Measurements from ENCODE around the gene FGF7. TPM values are rescaled to one million over a fixed set of nuclear protein-coding genes. Genes with fewer than 3 reads are reported as not detected.

FGF7 gene
- total and polyA plus RNA-seq, 2 of the 8 experiments (the other 6 are each of a cell fraction or from before 2014, with no cell fraction given): not detected

DNA sequence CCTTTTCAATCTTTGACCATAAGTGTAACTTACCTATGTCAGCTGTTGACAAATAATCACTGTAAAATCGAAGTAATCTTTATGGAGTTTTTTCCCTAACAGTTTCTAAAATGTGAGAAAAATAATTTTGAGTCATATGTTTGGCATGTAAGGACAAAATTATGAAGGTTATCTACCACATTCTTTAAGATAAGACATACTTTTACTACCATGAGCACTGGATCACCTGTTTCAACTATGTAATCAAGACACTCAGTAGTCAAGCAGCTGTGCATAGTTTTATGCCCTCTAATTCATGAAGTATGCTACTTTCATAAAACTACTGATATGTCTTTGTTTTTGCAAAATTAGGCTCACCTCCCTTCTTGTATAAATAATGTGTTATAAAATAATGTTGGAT is 12.1 kb downstream of the FGF7 start:
- H3K36me3 ChIP-seq (ENCODE audit: control insufficient read depth in 2 of 4, insufficient read depth in 4 of 4, low read length in 3 of 4): no peaks in the 10 kb centered on the region
- H3K27ac ChIP-seq (ENCODE audit: low read depth, low read length): no peak overlapping the region
- H2BK120ac ChIP-seq (replicated peaks; ENCODE audit: low read depth, low read length): no peak overlapping the region
- H3K9ac ChIP-seq (replicated peaks in 1 of 4; ENCODE audit: extremely low read depth in 1 of 4, low read depth in 3 of 4, low read length in 3 of 4): no peak overlapping the region
- H3K14ac ChIP-seq (ENCODE audit: insufficient read length): no peak overlapping the region
- no peak overlapping the region for H2AK5ac ChIP-seq (ENCODE audit: low read depth, low read length)
- H4K91ac ChIP-seq (replicated peaks; ENCODE audit: insufficient read length, low read length): no peak overlapping the region
- no peak overlapping the region for H3K23ac ChIP-seq (ENCODE audit: insufficient read length)
- no peak overlapping the region for H3K56ac ChIP-seq (replicated peaks; ENCODE audit: insufficient read length, low read depth, low read length)
- H2AFZ ChIP-seq (ENCODE audit: low read length): no peak overlapping the region
- TF ChIP-seq CTBP2 (IDR thresholded peaks at IDR 0.05; ENCODE audit: borderline replicate concordance, insufficient read depth, insufficient read length, low read length) (no peak), KDM4A (IDR thresholded peaks at IDR 0.05; ENCODE audit: low read depth, low read length, severe bottlenecking) (no peak), PHF8 (conservative IDR thresholded peaks at IDR 0.05; ENCODE audit: low read depth, low read length) (no peak), NANOG (IDR thresholded peaks at IDR 0.05; ENCODE audit: insufficient read depth, low read depth, low read length, poor library complexity, severe bottlenecking) (no peak), CBX5 (IDR thresholded peaks at IDR 0.05; ENCODE audit: low read depth, low read length) (no peak), HDAC2 (IDR thresholded peaks at IDR 0.05; ENCODE audit: borderline replicate concordance in 1 of 2, low read depth in 2 of 2, low read length in 2 of 2) (no peak), TEAD4 (IDR thresholded peaks at IDR 0.05; ENCODE audit: low read depth, low read length) (no peak), ZNF274 (IDR thresholded peaks at IDR 0.05; ENCODE audit: borderline replicate concordance, extremely low read depth, low read length) (no peak)
- TF ChIP-seq, protein P1, sequence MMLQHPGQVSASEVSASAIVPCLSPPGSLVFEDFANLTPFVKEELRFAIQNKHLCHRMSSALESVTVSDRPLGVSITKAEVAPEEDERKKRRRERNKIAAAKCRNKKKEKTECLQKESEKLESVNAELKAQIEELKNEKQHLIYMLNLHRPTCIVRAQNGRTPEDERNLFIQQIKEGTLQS (IDR thresholded peaks at IDR 0.05; ENCODE audit: insufficient read depth, low read depth, low read length): no peak
- no peak overlapping the region for H3K4ac ChIP-seq (replicated peaks; ENCODE audit: insufficient read length, low read depth, low read length)
- H3K23me2 ChIP-seq (ENCODE audit: low read depth, low read length): no peaks in the 10 kb centered on the region
- H2BK20ac ChIP-seq (ENCODE audit: low read length): no peak overlapping the region
- H3K4me2 ChIP-seq (ENCODE audit: insufficient read depth in 1 of 2, low read depth in 2 of 2, low read length in 2 of 2): no peak overlapping the region
- H3K18ac ChIP-seq (ENCODE audit: extremely low read depth, low read length): no peak overlapping the region
- H2BK5ac ChIP-seq (ENCODE audit: low read depth, low read length): no peak overlapping the region
- no peaks in the 10 kb centered on the region for H3K4me1 ChIP-seq (replicated peaks in 1 of 4; ENCODE audit: control insufficient read depth in 3 of 4, insufficient read depth in 4 of 4, low read length in 3 of 4)
- H4K20me1 ChIP-seq (replicated peaks in 1 of 2; ENCODE audit: control insufficient read depth in 1 of 2, insufficient read depth in 2 of 2, low read length in 2 of 2): no peaks in the 10 kb centered on the region
- no peaks in the 10 kb centered on the region for H3K79me1 ChIP-seq (ENCODE audit: low read depth, low read length)
- H4K8ac ChIP-seq (ENCODE audit: extremely low read depth, insufficient read depth, low read length): no peak overlapping the region
- FAIRE-seq: no peak
- POLR2A ChIA-PET (ENCODE audit: partially characterized antibody): no interaction called here
- 96% methylated on average over 1 of the region's 1 CpG; no CpG with 5 or more reads in 1 of the 2 experiments for WGBS, 2 experiments (ENCODE audit: extremely low coverage in 1 of 2, insufficient coverage in 1 of 2, insufficient read length in 1 of 2, insufficient replicate concordance in 2 of 2, low coverage in 1 of 2, low lambda C conversion rate in 2 of 2, missing lambda C conversion rate in 1 of 2)
- H3K79me2 ChIP-seq (ENCODE audit: control insufficient read depth in 1 of 2, insufficient read depth in 2 of 2, low read length in 2 of 2): no peaks in the 10 kb centered on the region
- no peaks in the 10 kb centered on the region for H3K27me3 ChIP-seq (replicated peaks in 1 of 4; ENCODE audit: control insufficient read depth in 3 of 4, extremely low read depth in 1 of 4, insufficient read depth in 3 of 4, low read length in 3 of 4)
- CTCF ChIA-PET (ENCODE audit: partially characterized antibody): interaction anchor here (1.9 kb wide), 1 partner anchor 441 kb away, joined by 5 read pairs; no protein-coding TSS in a partner anchor
- H3K4me3 ChIP-seq (ENCODE audit: extremely low read depth in 1 of 4, insufficient read depth in 2 of 4, low read depth in 3 of 4, low read length in 4 of 4): no peak overlapping the region
- DNase-seq (ENCODE audit: low read depth in 1 of 2, low spot score in 2 of 2): no peak
- H4K5ac ChIP-seq (ENCODE audit: insufficient read length, low read depth, low read length): no peak overlapping the region
- H2BK15ac ChIP-seq (ENCODE audit: low read length): no peak overlapping the region
- no peaks in the 10 kb centered on the region for H3K9me3 ChIP-seq (ENCODE audit: insufficient read depth in 2 of 2, low read depth in 1 of 2, low read length in 1 of 2)
- no peak overlapping the region for H2BK12ac ChIP-seq (ENCODE audit: low read depth, low read length)

All from H1 (cell line).